PC-9 (cell line): ENCODE results near the gene THSD7B. TPM values are rescaled to one million over a fixed set of nuclear protein-coding genes. Genes with fewer than 3 reads are reported as not detected.

Source experiments
- BruUV-seq: library from RNA; stranded (reverse); fragments of 400-500 nt; replicated peaks from 2 replicates; lab custom pipeline; 2021; lab: Mats Ljungman, UMichigan
- CTCF ChIA-PET: fragments of 300-600 bp; sonication (Branson Sonifier 250); formaldehyde crosslinking; loops from one replicate; lab custom pipeline; 2022; ENCODE audit warnings: antibody characterized with exemption; lab: Charles Lee
- POLR2A ChIA-PET: fragments of 300-600 bp; sonication (Branson Sonifier 250); formaldehyde crosslinking; loops from one replicate; lab custom pipeline; 2022; ENCODE audit warnings: antibody characterized with exemption; ENCODE audit not compliant: unreplicated experiment; lab: Charles Lee
- DNase-seq, 2 experiments: peaks; one replicate each; pipeline versions ENCODE4 v3.0.0 to v3.0.0-alpha.2; 2015 to 2022; ENCODE audit warnings: mixed read lengths in 1 of 2
- H2AFZ ChIP-seq: fragments of 200-600 bp; sonication (generic); 2 replicates; pipeline ENCODE4 v1.8.1; 2017; ENCODE audit warnings: antibody characterized with exemption
- H3F3A ChIP-seq: fragments of 200-600 bp; sonication (generic); 2 replicates; pipeline ENCODE4 v1.8.1; 2017; ENCODE audit warnings: antibody characterized with exemption, mild to moderate bottlenecking, low read depth; ENCODE audit not compliant: insufficient read depth
- H3K27ac ChIP-seq: fragments of 200-600 bp; sonication (generic); 2 replicates; pipeline ENCODE4 v1.6.1; 2016; ENCODE audit warnings: mixed run types
- H3K27me3 ChIP-seq: fragments of 200-600 bp; sonication (generic); 2 replicates; pipeline ENCODE4 v1.6.1; 2016; ENCODE audit warnings: low read depth, mixed run types; ENCODE audit not compliant: insufficient read depth
- H3K36me3 ChIP-seq: fragments of 200-600 bp; sonication (generic); 2 replicates; pipeline ENCODE4 v1.6.1; 2016; ENCODE audit warnings: low read depth, mixed run types
- H3K4me1 ChIP-seq: fragments of 200-600 bp; sonication (generic); replicated peaks from 2 replicates; pipeline ENCODE4 v1.6.1; 2016; ENCODE audit warnings: mixed run types; ENCODE audit not compliant: insufficient read depth
- H3K4me2 ChIP-seq: fragments of 200-600 bp; sonication (generic); 2 replicates; pipeline ENCODE4 v1.6.1; 2017; ENCODE audit warnings: mixed run types
- H3K4me3 ChIP-seq: fragments of 200-600 bp; sonication (generic); 2 replicates; pipeline ENCODE4 v1.6.1; 2016; ENCODE audit warnings: mixed run types
- H3K79me2 ChIP-seq: fragments of 200-600 bp; sonication (generic); 2 replicates; pipeline ENCODE4 v1.6.1; 2017; ENCODE audit warnings: low read depth, mixed run types
- H3K9me2 ChIP-seq: fragments of 200-600 bp; sonication (generic); 2 replicates; pipeline ENCODE4 v1.8.1; 2017; ENCODE audit warnings: mild to moderate bottlenecking; ENCODE audit not compliant: insufficient read depth
- H3K9me3 ChIP-seq: fragments of 200-600 bp; sonication (generic); 2 replicates; pipeline ENCODE4 v1.8.1; 2016; ENCODE audit warnings: low read depth; ENCODE audit not compliant: insufficient read depth
- H4K20me1 ChIP-seq: fragments of 200-600 bp; sonication (generic); 2 replicates; pipeline ENCODE4 v1.8.1; 2017; ENCODE audit not compliant: insufficient read depth
- EZH2 ChIP-seq: fragments of 200-600 bp; sonication (generic); IDR thresholded peaks from 2 replicates; pipeline ENCODE4 v1.8.0; 2017; ENCODE audit warnings: antibody characterized with exemption, low read depth
- intact Hi-C: fragments of 100-400 bp; cut with micrococcal nuclease; formaldehyde crosslinking; loops from one replicate; pipeline ENCODE4 v1.10.0; 2022; ENCODE audit not compliant: unreplicated experiment
- total RNA-seq: library from RNA; stranded (reverse); gene quantifications from 2 replicates; pipeline ENCODE4 v1.2.3, GENCODE V29; 2021
- TF ChIP-seq, protein P1 (sequence below): fragments of 200-600 bp; sonication (generic); conservative IDR thresholded peaks from 2 replicates; pipeline ENCODE4 v1.6.1; 2017; ENCODE audit warnings: mixed run types, antibody characterized with exemption, mild to moderate bottlenecking, moderate library complexity

THSD7B gene
- total RNA-seq, 1 experiment from 2014 or later: not detected

DNA sequence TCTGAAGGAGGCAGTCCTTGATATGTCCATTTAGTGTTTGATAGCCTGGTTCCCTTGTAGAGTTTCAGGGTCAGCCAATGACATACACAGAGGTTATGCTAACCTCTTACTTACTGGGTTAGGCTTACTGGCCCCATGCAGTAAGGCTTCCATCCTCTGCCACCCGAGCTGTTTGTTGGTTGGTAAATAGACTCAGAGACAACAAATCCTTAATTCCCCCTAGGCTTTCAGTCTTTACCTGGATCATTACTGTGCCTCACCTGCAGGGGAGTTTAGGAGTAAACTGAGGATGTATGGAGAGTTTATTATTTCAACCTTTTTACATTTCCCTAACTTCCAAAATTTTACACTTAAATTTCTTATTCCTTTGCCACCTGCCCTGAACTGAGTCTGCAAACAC, 746.2 kb downstream of the THSD7B start:
- TF ChIP-seq, protein P1, sequence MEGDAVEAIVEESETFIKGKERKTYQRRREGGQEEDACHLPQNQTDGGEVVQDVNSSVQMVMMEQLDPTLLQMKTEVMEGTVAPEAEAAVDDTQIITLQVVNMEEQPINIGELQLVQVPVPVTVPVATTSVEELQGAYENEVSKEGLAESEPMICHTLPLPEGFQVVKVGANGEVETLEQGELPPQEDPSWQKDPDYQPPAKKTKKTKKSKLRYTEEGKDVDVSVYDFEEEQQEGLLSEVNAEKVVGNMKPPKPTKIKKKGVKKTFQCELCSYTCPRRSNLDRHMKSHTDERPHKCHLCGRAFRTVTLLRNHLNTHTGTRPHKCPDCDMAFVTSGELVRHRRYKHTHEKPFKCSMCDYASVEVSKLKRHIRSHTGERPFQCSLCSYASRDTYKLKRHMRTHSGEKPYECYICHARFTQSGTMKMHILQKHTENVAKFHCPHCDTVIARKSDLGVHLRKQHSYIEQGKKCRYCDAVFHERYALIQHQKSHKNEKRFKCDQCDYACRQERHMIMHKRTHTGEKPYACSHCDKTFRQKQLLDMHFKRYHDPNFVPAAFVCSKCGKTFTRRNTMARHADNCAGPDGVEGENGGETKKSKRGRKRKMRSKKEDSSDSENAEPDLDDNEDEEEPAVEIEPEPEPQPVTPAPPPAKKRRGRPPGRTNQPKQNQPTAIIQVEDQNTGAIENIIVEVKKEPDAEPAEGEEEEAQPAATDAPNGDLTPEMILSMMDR: no peak
- TF ChIP-seq EZH2: no peak
- BruUV-seq: no TSS peak
- DNase-seq: no peak
- H3K4me2 ChIP-seq: no peak overlapping the region
- no peak overlapping the region for H3K27ac ChIP-seq
- POLR2A ChIA-PET: no interaction called here
- no peaks in the 10 kb centered on the region for H3K79me2 ChIP-seq
- H2AFZ ChIP-seq: no peak overlapping the region
- no peaks in the 10 kb centered on the region for H4K20me1 ChIP-seq
- H3K36me3 ChIP-seq: no peaks in the 10 kb centered on the region
- CTCF ChIA-PET: no interaction called here
- H3K27me3 ChIP-seq: no peaks in the 10 kb centered on the region
- no peaks in the 10 kb centered on the region; the same call in 1 of the 2 replicates for H3K9me2 ChIP-seq
- intact Hi-C loops: no loop called here
- H3F3A ChIP-seq: no peaks in the 10 kb centered on the region
- H3K9me3 ChIP-seq: no peaks in the 10 kb centered on the region
- H3K4me3 ChIP-seq: no peak overlapping the region
- no peaks in the 10 kb centered on the region for H3K4me1 ChIP-seq

DNA sequence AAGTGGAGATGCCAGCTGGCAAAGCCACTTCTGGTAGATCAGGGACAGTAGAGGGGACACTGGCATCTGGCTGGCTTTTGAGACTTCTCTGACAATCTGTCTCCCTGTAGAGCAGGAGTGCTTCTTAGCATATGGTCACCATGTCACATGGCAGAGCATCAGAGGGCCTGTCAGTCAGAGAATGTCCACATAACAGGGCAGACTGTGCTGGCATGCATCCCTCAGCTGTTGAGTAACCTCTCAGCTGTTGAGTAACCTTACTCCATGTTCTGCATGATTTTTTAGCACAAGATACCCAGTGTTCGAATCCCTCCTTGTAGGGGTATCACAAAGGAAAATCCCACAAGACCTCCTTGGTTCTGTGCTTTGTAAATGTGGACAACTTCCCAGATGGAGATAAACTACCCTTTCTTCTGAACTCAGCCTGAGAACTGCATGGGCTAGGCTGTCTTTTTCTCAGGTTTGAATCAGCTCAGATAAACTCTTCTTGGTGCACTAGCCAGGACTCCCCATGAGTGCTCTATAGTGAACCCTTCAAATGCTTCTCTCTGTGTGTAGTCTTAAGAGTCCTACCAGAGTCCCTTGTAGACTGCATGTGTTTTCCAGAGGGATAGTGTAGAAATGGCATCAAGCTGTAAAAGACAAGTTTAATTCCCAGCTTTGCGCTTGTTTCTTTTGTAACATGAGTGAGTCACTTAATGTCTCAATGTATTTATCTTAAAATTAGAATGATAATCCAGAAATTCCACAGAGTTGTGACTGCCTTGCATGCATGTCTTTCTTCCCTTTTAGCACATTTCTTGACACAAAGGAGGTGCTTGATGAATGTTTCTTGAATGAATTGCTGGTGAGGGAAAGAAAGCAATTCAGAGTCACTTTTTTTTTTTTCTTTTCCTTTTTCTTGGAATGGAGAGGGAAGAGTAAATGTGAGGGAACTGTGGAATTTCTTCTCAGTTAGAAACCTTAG, 756.6 kb downstream of the THSD7B start:
- Histone ChIP-seq H4K20me1 (no peaks in the 10 kb centered on the region), H3K36me3 (no peaks in the 10 kb centered on the region), H3K27ac (no peak overlapping the region), H3K79me2 (no peaks in the 10 kb centered on the region), H3K27me3 (no peaks in the 10 kb centered on the region), H3K9me2 (no peaks in the 10 kb centered on the region), H3K4me1 (no peaks in the 10 kb centered on the region), H3K4me3 (no peak overlapping the region), H3K9me3 (no peaks in the 10 kb centered on the region), H3F3A (no peaks in the 10 kb centered on the region), H2AFZ (no peak overlapping the region), H3K4me2 (no peak overlapping the region)
- no peak for TF ChIP-seq EZH2
- TF ChIP-seq, protein P1: no peak
- CTCF ChIA-PET: no interaction called here
- POLR2A ChIA-PET: no interaction called here
- DNase-seq: no peak
- intact Hi-C loops: no loop called here
- no TSS peak for BruUV-seq

DNA sequence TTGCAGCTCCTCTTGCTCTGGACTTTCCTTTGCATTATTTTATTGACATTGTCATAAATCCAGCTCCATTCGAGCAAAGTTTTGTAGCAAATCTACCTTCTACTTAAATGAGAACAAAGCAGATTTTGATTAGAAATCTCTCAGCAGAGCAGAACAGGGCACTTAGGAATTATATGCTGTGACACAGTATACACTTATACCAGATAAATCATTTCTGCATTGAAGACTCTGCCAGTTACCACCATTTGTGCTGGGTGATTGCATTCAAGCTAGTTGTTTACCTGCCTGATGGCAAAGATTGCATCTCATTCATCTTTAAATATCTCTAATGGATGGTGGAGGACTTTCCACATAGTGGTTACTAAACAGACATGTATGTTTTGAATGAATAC, 757.3 kb downstream of the THSD7B start:
- Histone ChIP-seq H3K4me1 (no peaks in the 10 kb centered on the region), H3K4me2 (no peak overlapping the region), H3K9me2 (no peaks in the 10 kb centered on the region), H3K79me2 (no peaks in the 10 kb centered on the region), H4K20me1 (no peaks in the 10 kb centered on the region), H3K9me3 (no peaks in the 10 kb centered on the region), H3K36me3 (no peaks in the 10 kb centered on the region), H3K4me3 (no peak overlapping the region), H2AFZ (no peak overlapping the region), H3K27ac (no peak overlapping the region), H3K27me3 (no peaks in the 10 kb centered on the region), H3F3A (no peaks in the 10 kb centered on the region)
- intact Hi-C loops: no loop called here
- BruUV-seq: no TSS peak
- no peak for DNase-seq
- CTCF ChIA-PET: no interaction called here
- TF ChIP-seq, protein P1: no peak
- no peak for TF ChIP-seq EZH2
- POLR2A ChIA-PET: no interaction called here
